Kidney epithelial cell (primary cell): ENCODE data around the gene THAP12. TPM values are rescaled to one million over a fixed set of nuclear protein-coding genes. Genes with fewer than 3 reads are reported as not detected.

Experiments used
- DNase-seq: peaks from one replicate; pipeline ENCODE4 v3.0.0-alpha.2; 2010; ENCODE audit warnings: low read depth
- H3K27me3 ChIP-seq: 2 replicates; pipeline ENCODE4 v1.6.0; 2011; ENCODE audit warnings: low read length; ENCODE audit not compliant: control insufficient read depth, insufficient read depth
- H3K36me3 ChIP-seq: 2 replicates; pipeline ENCODE4 v1.5.1; 2011; ENCODE audit warnings: low read length; ENCODE audit not compliant: control insufficient read depth, insufficient read depth
- H3K4me3 ChIP-seq: 2 replicates; pipeline ENCODE4 v1.5.1; 2011; ENCODE audit warnings: low read depth, mild to moderate bottlenecking, control low read depth, low read length
- CTCF ChIP-seq: IDR thresholded peaks from 2 replicates; pipeline ENCODE4 v1.5.1; 2011; ENCODE audit warnings: mild to moderate bottlenecking, moderate library complexity, low read length, control low read depth, inconsistent platforms; ENCODE audit not compliant: insufficient read depth, poor library complexity, severe bottlenecking
- total RNA-seq: library from RNA; depleted of rRNA; stranded (reverse); fragments of >200 nt; gene quantifications from 2 replicates; pipeline ENCODE4 v1.2.3, GENCODE V29; 2015

THAP12 gene
- total RNA-seq, 1 donor from 2014 or later, result 35.3 TPM

GRCh38 chr11:76303399-76303798 lies 77.5 kb downstream of the THAP12 start:
- TF ChIP-seq CTCF, result no peak
- no peaks in the 10 kb centered on the region for H3K36me3 ChIP-seq
- H3K27me3 ChIP-seq, result peaks cover 46% of the 10 kb centered on the region
- DNase-seq, result no peak
- no peak overlapping the region for H3K4me3 ChIP-seq

GRCh38 chr11:76302996-76303395 lies 77.9 kb downstream of the THAP12 start:
- Histone ChIP-seq H3K4me3 (no peak overlapping the region), H3K36me3 (no peaks in the 10 kb centered on the region), H3K27me3 (peaks cover 48% of the 10 kb centered on the region)
- TF ChIP-seq CTCF, result no peak
- DNase-seq, result no peak

Other genes starting within 250 kb of the THAP12 start
- gene WNT11, start 174.6 kb downstream of the THAP12 start, total RNA-seq, result 0.21 and 0.27 TPM in 2 replicates
- 1.1 and 1.6 TPM in 2 replicates for gene GVQW3, start 191 bp upstream of the THAP12 start, total RNA-seq
- gene EMSY, start 63.9 kb upstream of the THAP12 start, total RNA-seq, result 15.2 and 32.7 TPM in 2 replicates